GM13977 (cell line): Measurements from ENCODE around the gene CHCHD1.
A peak's percentile ranks its signal among the peaks of the same experiment; 100 is the strongest.

Experiments used
- DNase-seq: peaks from one replicate; pipeline ENCODE4 v3.0.0; 2012; ENCODE audit warnings: low spot score
- CTCF ChIP-seq: IDR thresholded peaks from 2 replicates; pipeline ENCODE4 v1.5.1; 2012; ENCODE audit warnings: mild to moderate bottlenecking, control low read depth; ENCODE audit not compliant: insufficient read depth; ENCODE audit errors: extremely low read depth, missing control alignments
- in situ Hi-C: fragments of 300-500 bp; cut with MboI; formaldehyde crosslinking; loops from one replicate; pipeline ENCODE4 v1.12.0; 2022; ENCODE audit warnings: low sequenced_read_pairs, low pct_unique_long_range_greater_than_20kb, mixed read lengths, inconsistent platforms; ENCODE audit not compliant: unreplicated experiment

CHCHD1 gene

GRCh38 chr10:73742454-73742734 is 39.5 kb upstream of the CHCHD1 start:
- DNase-seq, result no peak
- in situ Hi-C loops, result loop anchor here (25.0 kb wide), 1 partner anchor 205 kb away; no protein-coding TSS in a partner anchor
- no peak for TF ChIP-seq CTCF

- DNase-seq, result no peak
- in situ Hi-C loops, result loop anchor here (25.0 kb wide), 1 partner anchor 206 kb away; no protein-coding TSS in a partner anchor
- no peak for TF ChIP-seq CTCF
Observed at GRCh38 chr10:73743327-73743904, 38.4 kb upstream of the CHCHD1 start.

- no peak for TF ChIP-seq CTCF
- peak; percentile 91 for DNase-seq
- in situ Hi-C loops, result loop anchor here (25.0 kb wide), 1 partner anchor 207 kb away; no protein-coding TSS in a partner anchor
Observed at GRCh38 chr10:73743905-73744663, 37.8 kb upstream of the CHCHD1 start, which contains the start of gene SEC24C. SEC24C (plus strand) TSS chr10:73744372; CDS start chr10:73746833, 2,461 bp downstream.

GRCh38 chr10:73744664-73744975 is 37.2 kb upstream of the CHCHD1 start:
- TF ChIP-seq CTCF, result no peak
- in situ Hi-C loops, result loop anchor here (25.0 kb wide), 1 partner anchor 207 kb away; no protein-coding TSS in a partner anchor
- DNase-seq, result no peak

GRCh38 chr10:73746721-73747120 is 35.1 kb upstream of the CHCHD1 start:
- no peak for DNase-seq
- in situ Hi-C loops, result loop anchor here (25.0 kb wide), 1 partner anchor 209 kb away; no protein-coding TSS in a partner anchor
- no peak for TF ChIP-seq CTCF

- no peak for DNase-seq
- in situ Hi-C loops, result no loop called here
- TF ChIP-seq CTCF, result no peak
Observed at GRCh38 chr10:73750819-73751218, 31.0 kb upstream of the CHCHD1 start.
